Glomerular endothelial cell (primary cell): ENCODE data around the gene HSD3B7. TPM values are rescaled to one million over a fixed set of nuclear protein-coding genes. Genes with fewer than 3 reads are reported as not detected.
A peak's percentile ranks its signal among the peaks of the same experiment; 100 is the strongest.

ENCODE experiments used
- DNase-seq: peaks from one replicate; pipeline ENCODE4 v3.0.0-alpha.2; 2011; ENCODE audit warnings: low read depth, low spot score; ENCODE audit errors: extremely low read depth
- total RNA-seq: library from RNA; depleted of rRNA; stranded (reverse); fragments of >200 nt; gene quantifications from 2 replicates; pipeline ENCODE4 v1.2.3, GENCODE V29; 2015

The HSD3B7 gene
- total RNA-seq, 1 donor from 2014 or later = 7.8 TPM

DNA sequence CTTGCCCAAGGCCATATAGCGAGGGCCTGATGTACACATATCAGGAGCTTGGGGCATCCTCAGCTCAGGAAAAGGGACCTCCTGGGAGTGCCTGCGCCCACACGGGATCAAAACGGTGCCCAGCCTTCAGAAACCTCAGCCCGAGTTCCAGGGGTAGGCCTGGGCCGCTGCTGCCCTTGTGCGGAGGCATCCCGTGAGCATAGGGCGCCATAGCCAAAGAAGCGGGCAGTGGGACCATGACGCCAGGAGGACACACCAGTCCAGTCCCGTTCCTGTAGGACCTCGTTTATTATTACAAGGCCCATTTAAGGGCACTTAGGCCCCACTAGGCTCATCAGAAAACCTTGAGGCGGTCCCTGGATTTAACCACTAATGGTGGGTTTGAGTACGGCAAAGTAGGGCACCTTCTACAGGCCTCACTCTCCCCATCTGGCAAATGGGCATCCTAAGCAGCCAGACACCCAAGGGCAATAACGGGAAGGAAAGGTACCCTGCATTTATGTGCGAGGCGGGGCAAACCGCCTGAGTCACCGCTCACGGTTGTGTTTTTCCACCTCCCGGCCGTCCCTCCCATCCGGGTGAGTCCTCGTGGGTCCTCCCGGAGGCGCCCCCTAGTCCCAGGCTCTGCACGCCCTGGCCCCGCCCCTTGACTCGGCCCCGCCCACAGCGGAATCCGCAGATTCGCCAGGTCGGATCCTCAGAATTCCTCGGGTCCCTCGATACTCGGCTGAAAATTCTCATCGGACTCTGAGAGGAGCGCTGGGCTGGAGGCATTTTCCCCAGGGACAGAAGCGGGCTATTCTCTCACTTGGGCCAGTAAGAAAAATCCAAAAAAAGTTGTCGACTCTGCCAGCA, 28.2 kb upstream of the HSD3B7 start:
- peak; percentile 50 for DNase-seq

DNA sequence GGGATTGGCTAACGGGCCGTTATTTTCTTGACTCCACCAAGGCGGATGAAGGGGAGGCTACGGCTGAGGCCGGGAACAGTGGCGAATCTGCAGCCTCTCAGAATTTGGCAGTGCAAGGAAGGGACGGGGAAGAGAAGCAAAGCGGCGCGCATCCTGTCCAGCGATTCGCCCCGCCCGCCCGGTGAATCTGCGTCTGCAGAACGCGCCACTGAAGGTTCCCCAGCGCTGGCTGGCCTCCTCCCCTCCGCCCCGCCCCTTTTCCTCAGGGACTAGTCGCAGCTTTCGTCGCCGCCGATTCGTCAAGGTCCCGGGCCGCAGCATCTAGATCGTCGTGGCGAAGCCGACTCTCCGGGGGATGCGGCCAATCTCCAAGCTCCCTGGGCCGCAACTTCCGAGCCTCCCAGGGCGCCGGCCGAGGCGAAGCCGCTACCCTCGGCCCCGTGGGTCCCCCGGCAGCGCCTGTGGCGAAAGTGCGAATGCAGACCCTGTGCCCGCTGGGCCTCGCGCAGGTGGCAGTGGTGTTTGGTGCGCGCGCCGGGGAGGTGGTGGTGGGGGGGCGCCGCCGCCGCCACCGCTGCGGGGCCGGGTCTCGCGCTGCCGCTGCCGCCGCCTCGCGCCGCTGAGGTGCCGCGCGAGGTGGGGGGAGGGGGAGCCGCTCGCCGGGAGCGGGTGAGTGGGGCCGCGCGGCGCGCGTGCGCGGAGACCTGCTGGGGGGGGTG, 27.4 kb upstream of the HSD3B7 start, which contains the start of gene SETD1A:
Gene SETD1A (plus strand): TSS at position 299 of the 719 bp plus-strand sequence. CDS start 978 bp downstream, outside the sequence.
- DNase-seq = peak; percentile 64

DNA sequence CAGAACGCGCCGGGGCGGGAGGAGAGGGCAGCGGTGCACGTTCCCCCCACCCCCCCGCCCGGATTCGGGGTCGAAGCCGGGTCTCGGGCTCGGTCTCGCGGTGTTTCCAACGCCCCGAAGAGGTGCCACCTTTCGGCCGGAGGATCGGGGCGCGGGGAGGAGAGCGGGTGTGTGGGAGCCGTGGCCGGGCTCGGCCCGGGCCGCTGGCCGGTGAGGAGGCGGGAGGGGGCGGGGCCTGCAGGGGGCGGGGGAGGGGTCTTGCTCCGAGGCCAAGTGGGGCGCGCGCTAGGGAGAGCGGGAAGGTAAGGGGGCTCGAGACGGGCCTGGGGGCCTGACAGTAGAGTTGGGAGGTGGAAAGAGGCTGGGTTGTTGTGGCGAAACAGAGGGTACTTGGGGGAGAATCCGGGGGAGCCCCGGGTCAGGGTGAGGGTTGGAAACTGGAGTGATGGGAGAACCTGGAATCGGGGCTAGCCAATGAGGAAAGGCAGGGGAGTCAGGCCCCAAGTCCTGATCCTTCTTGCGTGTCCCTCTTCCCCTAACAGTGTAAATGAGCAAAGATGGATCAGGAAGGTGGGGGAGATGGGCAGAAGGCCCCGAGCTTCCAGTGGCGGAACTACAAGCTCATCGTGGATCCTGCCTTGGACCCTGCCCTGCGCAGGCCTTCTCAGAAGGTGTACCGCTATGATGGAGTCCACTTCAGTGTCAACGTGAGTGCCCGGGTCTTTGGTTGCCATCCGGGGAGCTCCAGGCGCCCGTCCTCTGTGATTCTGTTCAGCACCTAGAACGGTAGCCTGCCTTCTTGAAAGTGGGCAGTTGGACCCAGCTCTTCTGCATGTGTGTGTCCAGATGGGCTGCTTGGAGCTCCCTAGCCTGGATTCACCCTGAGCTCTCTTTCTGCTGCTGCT, 26.6 kb upstream of the HSD3B7 start:
- no peak for DNase-seq

DNA sequence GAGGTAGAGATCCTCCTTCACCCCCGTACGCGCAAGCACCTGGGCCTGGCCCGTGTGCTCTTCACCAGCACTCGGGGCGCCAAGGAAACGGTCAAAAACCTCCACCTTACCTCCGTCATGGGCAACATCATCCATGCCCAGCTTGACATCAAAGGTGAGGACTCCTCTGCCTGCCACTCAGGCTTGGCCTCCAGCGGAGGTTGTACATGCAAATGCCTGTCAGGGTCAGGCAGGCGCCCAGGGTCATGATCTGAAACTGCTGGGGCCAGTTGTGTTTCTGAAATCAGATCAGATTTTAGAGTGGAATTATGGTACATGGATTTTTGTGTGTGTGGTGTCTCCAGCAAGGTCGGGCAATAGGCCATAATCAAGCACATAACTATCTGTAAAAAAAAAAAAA, 23.6 kb upstream of the HSD3B7 start:
- DNase-seq = no peak

DNA sequence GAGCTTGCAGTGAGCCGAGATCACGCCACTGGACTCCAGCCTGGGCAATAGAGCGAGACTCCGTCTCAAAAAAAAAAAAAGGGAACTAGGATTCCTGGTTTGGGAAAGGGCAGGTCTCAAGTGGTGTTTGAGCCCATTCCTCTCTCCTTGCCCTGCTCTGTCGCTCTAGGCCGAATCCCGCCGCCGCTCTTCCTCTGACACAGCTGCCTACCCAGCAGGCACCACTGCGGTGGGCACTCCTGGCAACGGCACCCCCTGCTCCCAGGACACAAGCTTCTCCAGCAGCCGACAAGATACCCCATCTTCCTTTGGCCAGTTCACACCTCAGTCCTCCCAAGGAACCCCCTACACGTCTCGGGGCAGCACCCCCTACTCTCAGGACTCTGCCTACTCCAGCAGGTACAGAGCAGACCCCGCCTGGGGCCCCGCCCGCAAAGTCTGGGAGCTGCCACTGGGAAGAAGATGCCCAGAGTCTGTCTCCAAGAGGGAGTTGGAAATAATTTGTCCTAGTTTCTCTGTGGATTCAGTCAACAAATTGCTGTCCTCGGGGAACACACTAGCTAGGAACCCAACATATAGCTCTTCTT, 21.0 kb upstream of the HSD3B7 start:
- DNase-seq = no peak

DNA sequence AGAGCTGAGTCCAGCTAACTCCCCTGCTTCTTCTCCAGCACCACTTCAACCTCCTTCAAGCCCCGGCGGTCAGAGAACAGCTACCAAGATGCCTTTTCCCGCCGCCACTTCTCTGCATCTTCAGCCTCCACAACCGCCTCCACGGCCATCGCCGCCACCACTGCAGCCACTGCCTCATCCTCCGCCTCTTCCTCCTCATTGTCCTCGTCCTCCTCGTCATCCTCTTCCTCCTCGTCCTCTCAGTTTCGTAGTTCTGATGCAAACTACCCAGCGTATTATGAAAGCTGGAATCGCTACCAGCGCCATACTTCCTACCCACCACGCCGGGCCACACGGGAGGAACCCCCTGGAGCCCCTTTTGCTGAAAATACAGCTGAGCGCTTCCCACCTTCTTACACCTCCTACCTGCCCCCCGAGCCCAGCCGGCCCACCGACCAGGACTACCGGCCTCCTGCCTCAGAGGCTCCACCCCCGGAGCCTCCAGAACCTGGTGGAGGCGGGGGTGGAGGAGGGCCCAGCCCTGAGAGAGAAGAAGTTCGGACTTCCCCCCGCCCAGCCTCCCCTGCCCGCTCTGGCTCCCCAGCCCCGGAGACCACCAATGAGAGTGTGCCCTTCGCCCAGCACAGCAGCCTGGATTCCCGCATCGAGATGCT, 20.3 kb upstream of the HSD3B7 start:
- DNase-seq = no peak

DNA sequence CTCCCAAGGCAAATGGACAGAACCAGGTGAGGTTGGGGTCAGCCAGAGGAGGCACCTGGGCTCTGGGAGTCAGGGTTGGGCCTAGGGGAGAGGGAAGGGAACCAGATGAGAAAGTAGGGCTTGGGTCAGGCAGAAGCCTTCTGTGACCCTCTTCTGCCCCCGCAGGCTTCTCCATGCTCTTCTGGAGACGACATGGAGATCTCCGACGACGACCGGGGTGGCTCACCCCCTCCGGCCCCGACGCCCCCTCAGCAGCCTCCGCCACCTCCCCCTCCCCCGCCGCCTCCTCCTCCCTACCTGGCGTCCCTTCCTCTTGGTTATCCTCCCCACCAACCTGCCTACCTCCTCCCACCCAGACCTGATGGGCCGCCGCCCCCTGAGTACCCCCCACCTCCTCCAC, 19.6 kb upstream of the HSD3B7 start:
- no peak for DNase-seq

DNA sequence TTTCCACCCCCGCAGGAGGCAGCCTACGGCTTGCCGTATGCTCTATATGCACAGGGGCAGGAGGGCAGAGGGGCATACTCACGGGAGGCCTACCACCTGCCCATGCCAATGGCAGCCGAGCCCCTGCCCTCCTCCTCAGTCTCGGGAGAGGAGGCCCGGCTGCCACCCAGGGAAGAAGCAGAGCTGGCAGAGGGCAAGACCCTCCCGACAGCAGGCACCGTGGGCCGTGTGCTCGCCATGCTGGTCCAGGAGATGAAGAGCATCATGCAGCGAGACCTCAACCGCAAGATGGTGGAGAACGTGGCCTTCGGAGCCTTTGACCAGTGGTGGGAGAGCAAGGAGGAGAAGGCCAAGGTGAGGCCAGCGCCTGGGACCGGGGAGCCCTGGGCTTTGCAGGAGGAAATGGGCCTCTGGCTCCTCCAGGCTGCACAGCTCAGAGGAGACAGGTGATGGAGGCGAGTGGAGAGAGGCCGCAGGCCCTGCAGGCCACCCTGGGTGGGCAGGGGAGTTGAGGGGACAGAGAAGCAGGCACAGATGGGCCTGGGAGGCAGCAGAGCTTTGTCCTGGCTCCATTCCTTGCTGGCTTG, 18.9 kb upstream of the HSD3B7 start:
- no peak for DNase-seq

DNA sequence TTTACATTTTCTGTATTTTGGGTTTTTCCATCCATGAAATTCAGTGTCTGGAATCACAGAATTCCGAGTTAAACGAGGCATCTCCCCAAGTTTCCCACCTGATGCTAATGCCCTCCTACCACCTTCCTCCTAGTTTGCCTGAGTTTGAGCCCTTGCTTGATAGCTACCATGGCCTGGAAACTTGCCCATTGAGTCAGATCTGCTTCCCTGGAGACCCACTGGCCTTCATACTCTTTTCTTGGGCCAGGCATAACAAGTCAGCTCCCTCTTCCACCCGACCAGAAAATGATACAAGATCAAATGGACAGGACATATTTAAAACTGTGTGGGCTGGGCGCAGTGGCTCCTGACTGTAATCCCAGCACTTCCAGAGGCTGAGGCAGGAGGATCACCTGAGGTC, 17.2 kb upstream of the HSD3B7 start:
- no peak for DNase-seq

DNA sequence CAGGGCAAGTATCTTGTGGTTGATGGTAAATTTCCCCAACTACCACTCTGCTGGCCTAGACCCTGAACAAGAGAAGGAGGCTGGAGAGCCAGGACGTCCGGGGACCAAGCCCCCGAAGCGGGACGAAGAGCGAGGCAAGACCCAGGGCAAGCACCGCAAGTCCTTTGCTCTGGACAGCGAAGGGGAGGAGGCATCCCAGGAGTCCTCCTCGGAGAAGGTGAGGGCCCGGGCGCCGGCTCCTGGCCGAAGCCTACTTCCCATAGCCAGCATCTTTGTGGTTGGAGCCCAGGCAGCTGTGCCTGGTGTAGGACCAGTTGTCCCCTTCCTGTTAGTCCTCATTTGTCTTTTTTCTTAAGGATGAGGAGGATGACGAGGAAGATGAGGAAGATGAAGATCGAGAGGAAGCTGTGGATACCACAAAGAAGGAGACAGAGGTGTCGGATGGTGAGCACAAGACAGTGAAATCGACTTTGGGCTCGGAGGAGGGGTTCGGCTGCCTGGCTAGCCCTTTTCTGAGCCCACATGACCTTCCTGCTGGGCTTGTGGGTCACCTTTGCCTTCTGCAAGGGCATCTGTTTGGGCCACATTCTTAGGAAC, 15.7 kb upstream of the HSD3B7 start:
- no peak for DNase-seq

DNA sequence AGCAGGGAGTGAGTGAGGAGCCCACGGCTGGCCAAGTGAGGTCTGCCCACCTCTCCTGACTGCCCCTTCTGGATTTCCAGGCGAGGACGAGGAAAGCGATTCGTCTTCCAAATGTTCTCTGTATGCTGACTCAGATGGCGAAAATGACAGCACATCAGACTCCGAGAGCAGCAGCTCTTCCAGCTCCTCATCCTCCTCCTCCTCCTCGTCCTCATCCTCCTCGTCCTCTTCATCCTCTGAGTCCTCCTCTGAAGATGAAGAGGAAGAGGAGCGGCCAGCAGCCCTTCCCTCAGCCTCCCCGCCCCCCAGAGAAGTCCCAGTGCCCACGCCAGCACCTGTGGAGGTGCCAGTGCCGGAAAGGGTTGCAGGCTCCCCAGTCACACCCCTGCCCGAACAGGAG, 13.7 kb upstream of the HSD3B7 start:
- no peak for DNase-seq

DNA sequence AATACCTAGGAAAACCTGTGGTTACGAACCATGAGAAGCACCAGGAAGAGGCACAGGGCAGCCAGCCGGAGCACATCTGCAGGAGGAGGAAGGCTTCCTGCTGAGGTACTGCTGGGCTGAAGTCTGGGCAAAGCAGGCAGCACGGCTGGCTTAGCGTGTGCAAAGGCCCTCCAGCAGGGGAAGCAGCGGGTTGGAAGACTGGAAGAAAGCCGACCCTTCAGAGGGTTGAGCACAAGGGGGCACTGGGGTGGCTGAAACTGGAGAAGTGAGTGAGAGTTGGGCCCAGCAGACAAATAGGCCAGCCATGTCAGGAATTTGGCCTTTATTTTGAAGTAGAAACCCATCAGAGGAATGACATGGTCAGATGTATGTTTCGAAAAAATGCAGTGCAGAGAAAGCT, 12.1 kb upstream of the HSD3B7 start:
- DNase-seq = no peak

DNA sequence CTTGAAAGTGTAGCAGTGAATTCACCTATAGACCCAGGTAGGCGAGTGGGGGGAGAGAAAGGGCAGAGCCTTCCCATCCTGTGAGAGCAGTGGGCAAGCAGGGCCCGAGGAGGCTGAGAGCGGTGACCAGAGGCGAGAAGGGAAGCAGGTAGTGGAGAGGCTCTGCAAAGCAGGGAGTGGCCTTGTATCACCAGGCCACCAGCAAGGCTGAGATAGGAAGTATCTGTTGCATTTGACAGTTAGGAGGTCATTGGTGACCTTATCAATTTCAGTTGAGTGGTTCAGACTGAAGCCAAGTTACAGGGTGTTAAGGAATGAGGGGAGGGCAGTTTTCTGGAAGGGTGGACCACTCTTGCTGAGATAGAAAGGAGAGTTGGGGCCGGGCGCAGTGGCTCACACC, 10.7 kb upstream of the HSD3B7 start:
- DNase-seq = no peak

DNA sequence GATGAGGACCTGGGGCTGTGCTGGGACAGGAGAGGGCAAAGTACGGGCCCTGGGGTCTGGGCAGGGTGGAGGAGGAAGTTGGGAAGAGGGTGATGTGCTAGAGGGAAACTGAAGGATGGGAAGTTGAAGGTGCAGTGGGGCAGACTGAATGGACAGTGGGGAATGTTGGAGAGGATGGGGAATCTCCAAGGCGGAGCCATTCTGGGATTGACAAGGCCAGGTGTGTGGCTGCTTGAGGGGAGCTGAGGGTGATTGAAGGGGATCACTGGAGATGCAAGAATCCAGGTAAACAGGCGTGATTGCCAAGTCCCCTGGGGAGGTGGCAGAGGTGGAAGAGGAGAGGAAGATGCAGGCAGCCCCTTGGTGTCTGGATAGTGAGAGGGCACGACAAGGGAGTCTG, 8.5 kb upstream of the HSD3B7 start:
- DNase-seq = no peak

DNA sequence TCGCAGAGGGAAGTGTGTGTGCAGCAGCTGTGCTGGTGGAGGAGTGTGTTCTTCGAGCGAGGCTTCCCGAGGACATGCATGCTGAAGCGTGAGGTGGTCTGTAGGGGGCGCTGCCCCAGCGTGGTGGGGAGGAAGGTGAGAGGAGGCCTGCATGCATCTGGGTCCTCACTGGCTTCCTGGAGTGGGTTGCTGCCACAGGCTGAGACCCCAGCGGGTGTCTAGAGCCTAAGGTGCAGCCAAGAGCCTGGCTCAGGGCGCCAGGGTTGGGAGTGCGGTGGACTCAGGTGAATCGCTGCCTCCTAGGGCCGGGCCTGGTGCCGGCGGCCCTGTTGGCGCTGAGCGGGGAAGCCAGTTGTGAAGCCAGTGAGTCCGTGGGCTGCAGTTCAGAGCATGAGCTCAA, 7.5 kb upstream of the HSD3B7 start:
- DNase-seq = no peak

DNA sequence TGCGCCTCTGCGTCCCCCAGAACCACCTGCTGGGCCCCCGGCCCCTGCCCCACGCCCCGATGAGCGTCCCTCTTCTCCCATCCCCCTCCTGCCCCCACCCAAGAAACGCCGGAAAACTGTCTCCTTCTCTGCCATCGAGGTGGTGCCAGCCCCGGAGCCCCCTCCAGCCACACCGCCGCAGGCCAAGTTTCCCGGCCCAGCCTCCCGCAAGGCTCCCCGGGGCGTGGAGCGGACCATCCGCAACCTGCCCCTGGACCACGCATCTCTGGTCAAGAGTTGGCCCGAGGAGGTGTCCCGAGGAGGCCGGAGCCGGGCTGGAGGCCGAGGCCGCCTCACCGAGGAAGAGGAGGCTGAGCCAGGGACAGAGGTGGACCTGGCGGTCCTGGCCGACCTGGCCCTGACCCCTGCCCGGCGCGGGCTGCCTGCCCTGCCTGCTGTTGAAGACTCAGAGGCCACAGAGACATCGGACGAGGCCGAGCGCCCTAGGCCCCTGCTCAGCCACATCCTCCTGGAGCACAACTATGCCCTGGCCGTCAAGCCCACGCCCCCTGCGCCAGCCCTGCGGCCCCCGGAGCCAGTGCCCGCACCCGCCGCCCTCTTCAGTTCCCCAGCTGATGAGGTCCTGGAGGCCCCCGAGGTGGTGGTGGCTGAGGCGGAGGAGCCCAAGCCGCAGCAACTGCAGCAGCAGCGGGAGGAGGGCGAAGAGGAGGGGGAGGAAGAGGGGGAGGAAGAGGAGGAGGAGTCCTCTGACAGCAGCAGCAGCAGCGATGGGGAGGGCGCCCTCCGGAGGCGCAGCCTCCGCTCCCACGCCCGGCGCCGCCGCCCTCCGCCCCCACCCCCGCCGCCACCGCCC, 5.6 kb upstream of the HSD3B7 start:
- no peak for DNase-seq

DNA sequence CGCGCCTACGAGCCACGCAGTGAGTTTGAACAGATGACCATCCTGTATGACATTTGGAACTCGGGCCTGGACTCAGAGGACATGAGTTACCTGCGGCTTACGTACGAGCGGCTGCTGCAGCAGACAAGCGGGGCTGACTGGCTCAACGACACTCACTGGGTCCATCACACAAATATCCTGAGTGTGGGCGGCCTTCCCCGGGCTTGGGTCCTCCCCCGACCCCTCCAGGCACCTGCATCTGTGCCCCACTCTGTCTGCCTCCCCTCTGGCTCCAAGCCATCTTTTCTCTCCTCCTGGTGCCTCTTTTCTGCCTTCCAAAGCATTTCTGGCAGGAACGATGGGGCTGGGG, 5.0 kb upstream of the HSD3B7 start:
- DNase-seq = no peak

DNA sequence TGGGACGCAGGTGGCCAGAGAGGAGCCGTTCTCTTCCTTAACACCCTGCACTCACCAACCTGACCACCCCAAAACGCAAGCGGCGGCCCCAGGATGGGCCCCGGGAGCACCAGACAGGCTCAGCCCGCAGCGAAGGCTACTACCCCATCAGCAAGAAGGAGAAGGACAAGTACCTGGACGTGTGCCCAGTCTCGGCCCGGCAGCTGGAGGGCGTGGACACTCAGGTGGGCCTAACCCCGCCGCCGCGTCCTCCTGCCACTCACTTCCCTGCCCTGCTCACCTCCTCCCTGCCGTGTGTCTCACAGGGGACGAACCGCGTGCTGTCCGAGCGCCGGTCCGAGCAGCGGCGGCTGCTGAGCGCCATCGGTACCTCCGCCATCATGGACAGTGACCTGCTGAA, 4.6 kb upstream of the HSD3B7 start:
- no peak for DNase-seq

DNA sequence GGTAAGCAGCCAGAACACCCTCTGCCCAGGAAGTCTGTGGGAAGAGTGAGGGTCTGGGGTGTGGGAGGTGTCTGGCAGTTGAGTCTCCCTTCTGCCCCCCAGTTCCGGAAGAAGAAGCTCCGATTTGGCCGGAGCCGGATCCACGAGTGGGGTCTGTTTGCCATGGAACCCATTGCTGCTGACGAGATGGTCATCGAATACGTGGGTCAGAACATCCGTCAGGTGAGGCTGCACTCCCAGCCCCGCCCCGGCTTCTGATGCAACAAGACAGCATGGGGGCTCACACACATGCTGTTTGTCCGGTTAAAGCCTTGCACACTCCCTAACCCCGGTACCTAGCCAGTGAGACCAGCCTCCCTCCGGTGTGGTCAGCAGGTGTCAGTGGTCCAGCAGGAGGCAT, 4.0 kb upstream of the HSD3B7 start:
- DNase-seq = no peak
